HUES64 (cell line): ENCODE measurements around the gene TSPAN4.

Experiments
- H3K27ac ChIP-seq: 2 replicates; pipeline ENCODE4 v1.7.0; 2013; ENCODE audit warnings: low read depth, low read length, inconsistent platforms
- H3K27me3 ChIP-seq: 2 replicates; pipeline ENCODE4 v1.6.1; 2013; ENCODE audit warnings: mild to moderate bottlenecking, low read length; ENCODE audit not compliant: insufficient read depth
- H3K36me3 ChIP-seq: 2 replicates; pipeline ENCODE4 v1.6.1; 2013; ENCODE audit warnings: mild to moderate bottlenecking, low read length; ENCODE audit not compliant: insufficient read depth
- H3K4me1 ChIP-seq: 2 replicates; pipeline ENCODE4 v1.6.1; 2013; ENCODE audit warnings: mild to moderate bottlenecking, low read length, moderate library complexity; ENCODE audit not compliant: insufficient read depth
- H3K4me3 ChIP-seq: 2 replicates; pipeline ENCODE4 v1.5.1; 2013; ENCODE audit warnings: mild to moderate bottlenecking, low read length, moderate library complexity
- H3K9ac ChIP-seq: 2 replicates; pipeline ENCODE4 v1.6.1; 2013; ENCODE audit warnings: mild to moderate bottlenecking, low read depth, low read length
- H3K9me3 ChIP-seq: 2 replicates; pipeline ENCODE4 v1.6.1; 2013; ENCODE audit warnings: low read depth, low read length; ENCODE audit not compliant: insufficient read depth
- WGBS: fragments of 150-250, 120-280 bp; methylation state at CpG from one replicate; pipeline ENCODE4 v1.1.7; 2013; ENCODE audit warnings: missing lambda C conversion rate; 5-methylcytosine and 5-hydroxymethylcytosine counted together

TSPAN4 gene

DNA sequence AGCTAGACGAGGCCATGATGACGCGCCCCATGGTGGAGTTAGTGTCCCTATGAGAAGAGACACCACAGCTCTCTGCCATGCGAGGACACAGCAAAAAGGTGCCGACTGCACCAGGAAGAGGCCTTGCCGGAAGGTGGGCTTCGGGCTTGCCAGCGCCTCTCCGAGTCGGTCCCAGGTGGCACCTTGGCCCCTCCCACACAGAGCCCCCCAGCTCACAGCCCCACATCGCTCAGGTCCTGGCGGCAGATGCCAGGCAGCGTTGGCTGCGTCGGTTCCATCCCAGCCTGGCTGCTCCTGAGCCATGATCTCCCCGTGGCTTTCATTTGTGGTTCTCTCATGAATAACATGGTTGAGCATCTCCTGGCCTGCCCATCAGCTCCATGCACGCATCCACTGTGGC lies 43.9 kb downstream of the TSPAN4 start:
- Histone ChIP-seq H3K4me3 (no peak overlapping the region), H3K27ac (no peak overlapping the region), H3K4me1 (peaks cover 7% of the 10 kb centered on the region; the same call in 1 of the 2 replicates), H3K36me3 (peaks cover 37% of the 10 kb centered on the region), H3K9me3 (no peaks in the 10 kb centered on the region), H3K9ac (no peak overlapping the region), H3K27me3 (no peaks in the 10 kb centered on the region)
- 97% methylated on average over 17 of the region's 17 CpGs for WGBS

DNA sequence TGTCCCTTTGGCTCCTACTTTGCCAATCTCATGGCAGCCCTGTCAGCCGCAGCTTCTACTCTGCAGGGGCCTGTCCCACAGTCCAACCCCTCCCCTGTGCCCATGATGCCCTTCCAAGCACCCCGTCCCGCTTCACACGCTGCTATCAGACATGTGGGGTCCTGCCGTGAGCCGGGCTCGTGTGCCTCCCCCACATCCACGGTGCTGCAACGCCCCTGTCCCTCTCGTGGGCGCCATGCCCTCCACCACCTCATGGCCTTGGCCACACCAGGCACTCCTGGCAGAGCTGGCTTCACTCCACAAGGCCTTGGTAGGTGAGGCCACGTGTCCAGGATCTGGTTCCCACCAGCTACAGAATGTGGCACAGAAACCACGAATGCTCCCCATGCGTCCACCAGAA lies 44.9 kb downstream of the TSPAN4 start:
- no peak overlapping the region for H3K9ac ChIP-seq
- peaks cover 8% of the 10 kb centered on the region; the same call in 1 of the 2 replicates for H3K4me1 ChIP-seq
- H3K27me3 ChIP-seq: no peaks in the 10 kb centered on the region
- no peak overlapping the region for H3K4me3 ChIP-seq
- no peaks in the 10 kb centered on the region for H3K9me3 ChIP-seq
- 94% methylated on average over 14 of the region's 14 CpGs for WGBS
- H3K27ac ChIP-seq: no peak overlapping the region
- peaks cover 31% of the 10 kb centered on the region for H3K36me3 ChIP-seq

DNA sequence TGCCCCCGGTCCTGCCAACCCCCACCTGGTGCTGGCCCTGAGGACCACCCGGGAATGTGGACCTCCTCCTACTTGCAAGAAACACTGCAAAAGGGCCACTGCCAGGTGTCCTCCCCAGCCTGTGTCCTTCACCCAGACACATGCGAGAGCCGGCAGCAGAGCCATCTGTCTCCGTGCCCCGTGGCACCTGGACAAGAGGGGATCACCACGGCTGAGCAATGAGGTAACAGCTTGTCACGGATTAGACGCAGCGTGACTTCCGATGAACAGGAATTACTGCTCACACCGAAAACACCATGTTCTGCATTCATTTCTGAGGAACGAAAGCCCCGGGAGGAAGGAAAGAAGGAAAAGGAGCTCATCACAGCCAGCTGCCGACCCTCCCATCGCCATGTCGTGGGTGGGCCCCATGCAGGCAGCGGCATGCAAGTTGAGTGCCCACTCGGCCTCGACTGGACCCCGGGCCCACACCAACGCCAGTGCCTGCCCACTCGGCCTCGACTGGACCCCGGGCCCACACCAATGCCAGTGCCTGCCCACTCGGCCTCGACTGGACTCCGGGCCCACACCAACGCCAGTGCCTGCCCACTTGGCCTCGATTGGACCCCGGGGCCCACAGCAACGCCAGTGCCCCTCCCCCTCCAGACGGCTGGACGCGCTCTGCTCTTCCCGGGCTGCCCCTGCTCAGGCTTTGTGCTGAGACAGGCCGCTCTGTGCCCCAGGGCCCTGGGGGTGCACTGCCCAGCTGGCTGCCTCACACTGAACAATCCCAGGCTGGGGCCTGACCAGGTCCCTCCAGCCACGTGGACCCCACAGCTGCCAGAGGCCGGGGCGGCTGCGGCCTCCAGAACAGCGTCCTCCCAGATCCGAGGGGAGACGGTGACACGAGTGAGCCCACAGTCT lies 45.9 kb downstream of the TSPAN4 start:
- Histone ChIP-seq H3K9me3 (no peaks in the 10 kb centered on the region), H3K36me3 (peaks cover 23% of the 10 kb centered on the region), H3K9ac (no peak overlapping the region), H3K27me3 (no peaks in the 10 kb centered on the region), H3K4me3 (no peak overlapping the region), H3K27ac (no peak overlapping the region), H3K4me1 (peaks cover 8% of the 10 kb centered on the region; the same call in 1 of the 2 replicates)
- WGBS: 96% methylated on average over 45 of the region's 45 CpGs

DNA sequence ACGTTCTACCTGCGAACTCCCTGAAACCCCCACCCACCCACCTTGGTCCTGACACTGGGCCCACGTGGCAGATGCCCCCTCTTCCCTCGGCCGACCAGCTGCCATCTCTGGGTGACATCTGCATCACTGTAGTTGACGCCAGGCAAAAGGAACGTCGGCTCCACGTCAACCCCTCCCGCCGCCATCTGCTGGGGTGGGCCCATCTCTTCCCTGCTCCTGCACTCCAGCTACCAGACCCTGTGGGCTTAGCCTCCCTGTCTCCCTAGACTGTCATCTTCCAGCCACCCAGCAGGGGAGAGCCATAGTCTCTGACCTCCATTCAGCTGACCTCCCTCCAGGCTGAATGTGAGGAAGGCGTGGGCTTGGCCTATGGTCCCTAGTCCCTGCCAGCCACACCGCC lies 46.6 kb downstream of the TSPAN4 start:
- Histone ChIP-seq H3K9me3 (no peaks in the 10 kb centered on the region), H3K4me3 (no peak overlapping the region), H3K36me3 (peaks cover 19% of the 10 kb centered on the region), H3K27ac (no peak overlapping the region), H3K9ac (no peak overlapping the region), H3K4me1 (peaks cover 8% of the 10 kb centered on the region; the same call in 1 of the 2 replicates), H3K27me3 (no peaks in the 10 kb centered on the region)
- WGBS: 95% methylated on average over 13 of the region's 13 CpGs

DNA sequence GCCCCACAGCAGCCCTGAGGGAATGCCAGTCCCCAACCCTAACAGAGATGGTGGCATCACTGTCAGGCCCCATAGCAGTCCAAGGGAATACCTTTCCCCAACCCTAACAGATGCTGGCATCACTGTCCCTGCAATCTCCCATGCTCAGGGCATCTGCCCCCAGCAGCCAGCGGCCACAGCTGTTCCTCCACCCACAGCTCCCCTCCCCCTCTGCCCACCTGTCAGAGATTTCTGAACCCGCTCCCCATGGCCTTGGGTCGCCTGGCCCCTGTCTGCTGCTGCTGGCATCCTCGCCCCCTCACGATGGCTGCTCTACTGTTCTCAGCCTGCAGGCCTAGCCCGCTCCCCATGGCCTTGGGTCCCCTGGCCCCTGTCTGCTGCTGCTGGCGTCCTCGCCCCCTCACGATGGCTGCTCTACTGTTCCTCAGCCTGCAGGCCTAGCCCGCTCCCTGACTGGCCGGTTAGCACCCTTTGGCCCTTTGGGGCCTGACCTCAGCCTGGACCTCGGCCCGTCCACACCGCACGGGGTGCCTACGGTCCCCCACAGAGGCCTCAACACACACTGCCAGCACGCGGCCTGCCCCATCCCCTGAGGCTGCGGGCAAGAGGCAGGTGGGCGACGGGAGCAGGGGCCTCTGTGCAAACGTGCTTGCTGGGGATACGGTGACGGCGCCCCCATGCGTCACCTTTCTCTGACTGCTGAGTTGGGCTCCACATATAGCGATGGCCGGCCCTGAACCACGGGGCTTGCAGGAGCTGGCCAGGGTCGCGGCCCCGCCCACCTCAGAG lies 47.2 kb downstream of the TSPAN4 start:
- Histone ChIP-seq H3K9me3 (no peaks in the 10 kb centered on the region), H3K9ac (no peak overlapping the region), H3K27me3 (no peaks in the 10 kb centered on the region), H3K4me3 (no peak overlapping the region), H3K27ac (no peak overlapping the region), H3K4me1 (peaks cover 8% of the 10 kb centered on the region; the same call in 1 of the 2 replicates), H3K36me3 (peaks cover 15% of the 10 kb centered on the region)
- 91% methylated on average over 32 of the region's 32 CpGs for WGBS

DNA sequence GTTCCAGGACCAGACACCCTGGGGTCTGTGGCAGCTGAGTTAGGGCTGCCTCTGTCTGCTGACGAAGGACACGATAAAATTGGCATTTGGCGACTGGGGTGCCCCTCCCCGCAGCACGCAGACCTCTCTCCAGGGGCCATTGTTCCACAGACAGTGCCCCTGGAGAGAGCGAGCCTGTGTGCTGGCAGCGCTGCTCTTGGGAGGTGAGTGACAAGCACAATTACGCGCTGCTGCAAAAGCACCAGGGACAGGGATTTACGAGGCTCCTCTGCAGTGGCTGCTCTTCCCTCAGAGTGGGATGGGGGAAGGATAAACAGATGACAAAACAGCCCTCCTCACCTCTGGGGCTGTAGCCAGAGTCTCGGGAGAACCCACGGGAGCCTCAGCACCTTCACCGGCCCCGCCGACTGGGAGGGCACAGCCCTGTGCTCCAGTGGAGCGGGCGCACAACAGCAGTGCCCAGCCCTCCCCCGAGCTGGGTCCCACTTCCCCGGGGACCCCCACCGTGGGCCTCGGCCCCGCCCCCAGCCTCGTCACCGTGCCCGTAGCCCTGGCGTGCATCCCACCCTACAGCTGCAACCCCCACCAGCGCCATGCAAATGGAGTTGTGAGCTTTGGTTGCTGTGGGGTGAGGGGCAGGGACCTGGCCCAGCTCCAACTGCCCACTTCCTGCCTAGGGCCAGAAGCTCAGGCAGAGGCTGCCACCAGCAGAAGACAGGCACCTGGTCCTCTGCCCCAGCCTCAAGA lies 48.3 kb downstream of the TSPAN4 start:
- Histone ChIP-seq H3K27me3 (no peaks in the 10 kb centered on the region), H3K4me3 (no peak overlapping the region), H3K36me3 (peaks cover 15% of the 10 kb centered on the region), H3K4me1 (peaks cover 8% of the 10 kb centered on the region; the same call in 1 of the 2 replicates), H3K9ac (no peak overlapping the region; the same call in 1 of the 2 replicates), H3K27ac (no peak overlapping the region; the same call in 1 of the 2 replicates), H3K9me3 (no peaks in the 10 kb centered on the region)
- 70% methylated on average over 27 of the region's 27 CpGs for WGBS

DNA sequence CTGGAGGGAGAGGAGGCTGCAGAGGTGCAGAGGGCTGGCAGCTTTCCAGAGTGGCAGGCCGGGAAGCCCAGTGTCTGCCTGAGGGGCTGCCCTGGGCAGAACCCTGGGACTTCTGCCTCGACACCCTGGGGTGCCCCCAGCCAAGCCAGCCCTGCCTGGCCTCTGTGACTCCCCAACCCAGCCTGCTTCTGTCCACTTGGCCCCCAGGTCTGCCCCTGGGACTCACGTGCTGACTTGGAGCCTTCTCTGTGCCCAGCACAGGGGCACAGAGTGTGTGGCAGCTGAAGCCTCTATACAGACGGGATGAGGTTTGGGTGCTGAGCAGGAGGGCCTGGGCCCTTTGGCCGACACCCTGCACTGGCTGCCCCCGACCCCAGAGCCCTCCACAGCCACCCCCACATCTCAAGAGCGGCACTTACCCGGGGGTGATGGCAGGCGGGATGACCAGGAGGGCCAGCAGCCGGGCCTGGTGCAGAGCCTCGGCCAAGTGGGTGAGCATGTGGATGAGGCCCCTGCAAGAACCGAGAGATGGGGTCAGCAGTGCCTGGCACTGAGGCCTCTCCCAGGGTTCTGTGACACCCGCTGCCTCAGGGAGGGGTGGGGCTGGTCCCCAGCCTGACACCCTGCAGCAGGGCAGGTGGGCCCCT lies 50.5 kb downstream of the TSPAN4 start:
- WGBS: 94% methylated on average over 13 of the region's 13 CpGs
- H3K4me3 ChIP-seq: no peak overlapping the region
- no peaks in the 10 kb centered on the region for H3K27me3 ChIP-seq
- no peaks in the 10 kb centered on the region for H3K9me3 ChIP-seq
- H3K4me1 ChIP-seq: peaks cover 8% of the 10 kb centered on the region; the same call in 1 of the 2 replicates
- H3K36me3 ChIP-seq: 0 out of 2 replicates have a peak, but pooled peaks cover 1% of the 10 kb centered on the region
- no peak overlapping the region for H3K9ac ChIP-seq
- H3K27ac ChIP-seq: no peak overlapping the region

DNA sequence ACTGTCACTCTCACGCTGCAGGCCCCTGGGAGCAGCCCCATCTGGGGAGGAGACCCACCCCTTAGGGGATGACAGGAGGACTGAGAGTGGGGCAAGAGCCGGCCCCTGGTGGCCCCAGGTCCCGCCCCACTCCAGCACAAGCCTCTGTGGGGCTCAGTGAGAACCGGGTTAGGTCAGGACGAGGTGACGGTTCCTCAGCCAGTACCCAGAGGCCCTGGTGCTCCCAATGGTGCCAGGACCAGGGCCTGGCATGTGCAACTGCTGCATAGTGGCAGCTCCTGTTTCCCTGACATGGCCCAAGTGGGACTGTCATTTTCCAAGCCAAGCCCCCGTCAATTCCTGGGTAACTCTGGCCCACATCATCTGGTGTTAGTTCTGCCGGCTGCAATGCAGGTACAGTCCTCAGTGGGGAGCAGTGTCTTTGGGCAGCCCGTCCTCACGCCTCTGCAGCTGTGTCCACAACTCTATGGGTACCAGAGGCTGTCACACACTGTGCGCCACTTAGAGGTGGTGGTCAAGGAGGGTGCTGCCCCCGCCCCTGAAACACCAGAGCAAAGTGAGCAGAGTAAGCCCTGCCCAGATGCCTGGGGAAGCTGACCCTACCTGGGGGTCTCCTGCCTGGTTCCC lies 52.0 kb downstream of the TSPAN4 start:
- Histone ChIP-seq H3K9ac (no peak overlapping the region), H3K4me1 (peaks cover 8% of the 10 kb centered on the region; the same call in 1 of the 2 replicates), H3K4me3 (no peak overlapping the region), H3K27ac (no peak overlapping the region), H3K9me3 (no peaks in the 10 kb centered on the region), H3K36me3 (peaks cover 17% of the 10 kb centered on the region), H3K27me3 (no peaks in the 10 kb centered on the region)
- 92% methylated on average over 12 of the region's 12 CpGs for WGBS

DNA sequence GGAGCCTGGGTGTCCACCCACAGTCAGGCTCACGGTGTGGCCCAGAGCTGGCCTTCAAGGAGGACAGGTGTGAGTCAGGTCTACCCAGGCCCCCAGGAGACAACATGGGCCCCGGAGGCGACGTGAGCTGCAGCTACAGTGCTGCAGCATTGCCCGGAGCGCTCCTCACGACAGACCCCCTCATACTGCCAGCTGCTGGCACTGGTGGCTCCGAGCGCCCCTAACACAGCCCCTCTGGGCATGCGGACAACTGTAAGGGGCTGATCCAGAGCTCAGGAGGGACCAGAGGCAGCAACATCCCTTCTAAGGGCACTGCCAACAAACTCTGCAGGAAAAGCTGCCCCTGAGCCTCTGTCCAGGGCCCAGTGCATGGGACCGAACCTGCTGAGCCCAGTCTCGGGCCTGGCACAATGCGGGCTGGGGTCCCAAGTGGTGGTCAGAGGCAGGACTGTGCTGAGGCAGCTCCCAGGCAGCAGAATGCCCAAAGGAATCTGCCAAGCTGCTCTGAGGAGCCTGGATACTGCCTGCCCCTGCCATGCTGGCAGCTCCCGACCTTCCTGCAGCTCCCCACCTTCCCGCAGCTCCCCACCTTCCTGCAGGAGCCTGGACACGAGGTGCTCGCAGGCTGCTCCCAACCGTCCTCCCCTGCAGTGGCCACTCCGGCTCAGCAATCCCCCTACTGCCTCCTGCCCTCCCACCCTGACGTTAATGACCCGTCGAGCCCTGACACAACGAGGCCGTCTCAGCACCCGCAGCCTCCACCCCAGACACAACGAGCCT lies 52.9 kb downstream of the TSPAN4 start:
- H3K4me1 ChIP-seq: peaks cover 8% of the 10 kb centered on the region; the same call in 1 of the 2 replicates
- peaks cover 25% of the 10 kb centered on the region for H3K36me3 ChIP-seq
- H3K27ac ChIP-seq: no peak overlapping the region

More for the DNA sequence above, 52.9 kb downstream of the TSPAN4 start:
- Histone ChIP-seq H3K27me3 (no peaks in the 10 kb centered on the region), H3K9me3 (no peaks in the 10 kb centered on the region), H3K9ac (no peak overlapping the region), H3K4me3 (no peak overlapping the region)
- 94% methylated on average over 26 of the region's 26 CpGs for WGBS
